ENCODE results near the gene RAG2.

- no peak for TF ChIP-seq SUZ12 (IDR thresholded peaks at IDR 0.05; ENCODE audit: extremely low read depth, insufficient read depth, insufficient read length)
- no peak for TF ChIP-seq YY1 (IDR thresholded peaks at IDR 0.05; ENCODE audit: insufficient read depth, insufficient read length)
- no peak for TF ChIP-seq ZNF274 (IDR thresholded peaks at IDR 0.05; ENCODE audit: low read depth, low read length)
Measured at GRCh38 chr11:36618363-36619047, 20.5 kb upstream of the RAG2 start.

Measured in NT2/D1 (cell line).